DMS79 (cell line): Measurements from ENCODE around the gene BCAP31.
"Not testable (repeated sequence)": the region's sequence is repeated elsewhere in the genome, so short reads cannot be mapped to it uniquely, and the experiment has no call there.

Experiments
- DNase-seq: peaks from one replicate; lab custom pipeline; 2025; lab: John Stamatoyannopoulos, UW

BCAP31 gene

DNA sequence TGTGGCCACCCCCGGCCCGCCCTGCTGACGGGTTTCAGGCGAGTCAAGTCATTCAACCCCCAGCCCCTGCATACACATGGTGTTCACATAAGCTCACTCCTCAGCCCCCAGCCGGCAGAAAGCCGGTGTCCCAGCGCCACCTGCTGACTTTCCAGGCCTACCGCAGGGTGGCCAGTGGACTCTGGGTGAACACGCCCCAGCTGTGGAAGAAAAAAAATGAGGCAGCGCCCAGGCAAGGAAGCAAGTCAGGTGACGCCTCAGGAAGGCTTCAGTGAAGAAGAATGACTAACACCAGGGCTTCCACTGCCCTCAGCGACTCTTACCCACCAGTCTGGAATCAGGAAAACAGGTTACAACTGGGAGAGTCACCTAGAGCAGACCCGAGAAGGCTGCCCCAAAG, 15.8 kb downstream of the BCAP31 start:
- no peak for DNase-seq

DNA sequence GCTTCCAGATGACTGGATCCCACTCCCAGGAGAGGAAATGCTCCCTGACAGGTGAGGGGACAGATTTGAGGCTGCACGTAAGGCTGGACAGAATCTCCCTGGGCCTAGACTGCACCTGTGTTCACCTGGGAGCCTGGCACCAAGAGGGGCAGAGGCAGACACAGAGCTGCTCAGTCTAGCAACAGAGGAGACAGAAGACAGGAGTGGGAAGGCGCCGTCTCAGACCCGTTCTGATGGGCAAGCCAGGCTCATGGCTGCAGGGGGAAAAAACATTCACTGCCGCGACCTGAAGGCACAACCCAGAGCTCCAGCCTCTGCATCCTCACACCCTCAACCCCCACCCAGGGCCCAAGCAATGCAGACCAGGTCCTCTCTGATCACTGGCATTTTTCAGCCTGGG, 16.8 kb downstream of the BCAP31 start:
- DNase-seq = no peak

DNA sequence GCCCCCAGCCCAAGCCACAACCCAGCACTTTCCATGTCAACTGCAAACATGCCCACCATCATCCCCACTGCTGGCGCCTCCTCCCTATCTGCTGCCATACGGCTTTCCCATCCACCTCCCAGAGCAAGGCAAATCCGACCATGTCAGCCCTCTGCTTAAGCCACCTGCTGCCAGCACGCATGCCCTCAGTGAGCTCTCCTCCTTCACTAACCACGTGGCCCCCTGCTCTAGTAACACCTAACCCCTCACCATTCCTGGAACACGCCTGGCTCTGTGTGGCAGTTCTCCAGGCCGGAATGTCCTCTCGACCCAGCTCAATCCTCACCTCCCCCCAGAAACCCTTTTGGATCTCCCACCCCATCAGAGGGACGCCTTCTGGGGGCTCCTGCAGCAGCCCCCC, 17.4 kb downstream of the BCAP31 start:
- DNase-seq = no peak

DNA sequence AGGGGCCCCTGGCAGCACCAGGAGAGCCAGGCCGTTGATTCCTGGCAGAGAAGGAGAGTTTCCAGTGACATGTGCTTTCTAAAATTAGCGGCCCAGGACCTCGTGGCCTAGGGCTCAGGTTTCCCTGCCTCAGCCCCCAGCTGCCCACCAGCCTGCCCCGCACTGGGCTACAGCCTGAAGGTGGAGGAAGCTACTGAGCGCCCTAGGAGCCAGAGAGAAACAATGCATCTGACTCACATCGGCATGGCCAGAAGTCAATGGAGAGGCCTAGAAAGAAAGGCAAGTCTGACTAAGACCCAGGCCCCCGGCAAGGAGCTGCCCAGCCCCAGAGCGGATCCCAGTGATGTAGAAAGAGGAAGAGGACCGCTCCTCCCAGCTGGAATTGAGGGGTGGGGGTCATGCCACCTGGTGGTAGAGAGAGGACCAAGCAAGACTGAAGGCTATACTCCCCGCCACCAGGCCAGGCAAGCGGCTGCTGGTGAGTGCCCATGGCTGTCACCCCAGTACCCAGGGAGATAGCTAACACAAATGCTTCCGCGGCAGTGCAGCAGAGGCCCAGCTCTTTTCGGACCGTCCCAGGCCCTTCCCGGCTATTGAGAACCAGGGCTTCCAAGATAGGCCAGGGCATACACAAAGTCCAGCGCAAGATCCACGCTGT, 18.7 kb downstream of the BCAP31 start:
- not testable (repeated sequence) for DNase-seq

DNA sequence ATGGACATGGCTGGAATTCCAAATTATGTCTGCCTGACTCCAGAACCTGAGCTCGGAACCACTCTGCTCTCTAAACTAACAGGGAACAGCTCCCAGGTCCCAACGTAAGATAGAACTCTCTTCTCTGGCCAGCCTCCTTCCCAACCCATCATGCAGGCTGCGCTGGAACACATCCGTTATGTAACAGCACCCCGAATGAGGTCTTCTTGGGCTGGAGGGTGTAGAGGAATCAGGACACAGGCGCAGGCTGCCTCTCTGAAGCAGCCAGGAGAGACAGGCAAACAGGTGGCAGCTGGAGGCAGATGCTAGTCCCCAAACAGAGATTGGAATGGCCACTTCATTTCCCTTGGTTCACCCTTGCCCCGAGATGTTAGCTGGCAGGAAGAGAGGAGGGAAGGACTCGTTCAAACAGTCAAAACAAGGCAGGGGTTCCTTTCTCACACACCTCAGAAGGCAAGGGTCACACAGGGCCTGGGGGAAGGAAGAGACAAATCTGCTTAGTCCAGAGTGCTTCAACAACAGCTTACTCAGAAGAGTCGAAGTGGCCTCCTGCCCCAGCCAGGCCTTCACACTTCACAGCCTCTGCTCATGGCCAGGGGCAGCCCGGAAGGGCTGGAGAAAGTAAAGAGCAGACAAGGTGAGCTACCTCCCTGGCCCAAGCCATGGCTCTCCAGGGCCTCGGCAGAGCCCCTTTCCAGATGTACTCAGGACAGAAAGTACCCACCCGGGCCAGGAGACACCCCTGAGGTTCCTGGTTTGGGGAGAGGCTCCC, 19.4 kb downstream of the BCAP31 start:
- not testable (repeated sequence) for DNase-seq

DNA sequence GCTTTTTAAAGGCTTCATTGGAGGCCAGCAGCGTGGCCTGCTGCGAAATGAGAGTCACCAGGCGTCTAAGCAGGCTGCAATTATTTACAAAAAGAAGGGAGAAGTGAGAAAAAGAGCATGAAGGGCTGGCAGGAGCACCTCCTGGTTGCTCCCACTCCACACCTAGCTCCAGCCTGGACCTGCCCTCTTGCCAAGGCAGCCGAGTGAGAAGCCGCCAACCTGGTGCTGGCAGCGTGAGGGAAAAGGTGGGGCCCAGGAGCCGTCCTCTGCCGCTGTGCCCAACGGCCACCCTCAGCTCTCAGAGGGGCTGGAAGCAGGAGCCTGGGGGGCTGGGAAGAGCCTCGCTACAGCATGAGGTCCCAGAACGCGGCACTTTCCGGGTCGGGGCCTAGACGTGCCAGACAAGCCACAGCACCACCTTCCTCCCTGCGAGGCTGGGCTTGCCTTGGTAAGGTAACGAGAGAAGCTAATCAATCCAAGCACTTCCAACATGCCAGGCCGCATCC, 20.1 kb downstream of the BCAP31 start:
- DNase-seq = no peak

DNA sequence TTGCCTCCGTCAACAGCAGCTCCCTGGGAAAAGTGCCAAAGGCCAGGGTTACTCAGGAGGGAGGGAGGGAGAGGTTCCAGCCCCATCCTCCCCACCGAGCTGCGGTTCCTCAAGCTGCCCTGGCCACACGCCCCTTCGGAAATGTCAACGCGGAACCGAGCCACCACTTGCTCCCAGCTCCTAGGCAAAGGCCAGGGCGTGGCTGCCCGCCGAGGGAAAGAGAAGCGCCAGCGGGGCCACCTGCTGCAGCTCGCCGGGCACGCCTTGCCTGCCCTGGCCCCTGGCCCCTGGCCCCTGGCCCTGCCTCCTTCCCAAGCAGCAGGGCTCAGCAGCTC, 21.2 kb downstream of the BCAP31 start:
- DNase-seq = no peak

DNA sequence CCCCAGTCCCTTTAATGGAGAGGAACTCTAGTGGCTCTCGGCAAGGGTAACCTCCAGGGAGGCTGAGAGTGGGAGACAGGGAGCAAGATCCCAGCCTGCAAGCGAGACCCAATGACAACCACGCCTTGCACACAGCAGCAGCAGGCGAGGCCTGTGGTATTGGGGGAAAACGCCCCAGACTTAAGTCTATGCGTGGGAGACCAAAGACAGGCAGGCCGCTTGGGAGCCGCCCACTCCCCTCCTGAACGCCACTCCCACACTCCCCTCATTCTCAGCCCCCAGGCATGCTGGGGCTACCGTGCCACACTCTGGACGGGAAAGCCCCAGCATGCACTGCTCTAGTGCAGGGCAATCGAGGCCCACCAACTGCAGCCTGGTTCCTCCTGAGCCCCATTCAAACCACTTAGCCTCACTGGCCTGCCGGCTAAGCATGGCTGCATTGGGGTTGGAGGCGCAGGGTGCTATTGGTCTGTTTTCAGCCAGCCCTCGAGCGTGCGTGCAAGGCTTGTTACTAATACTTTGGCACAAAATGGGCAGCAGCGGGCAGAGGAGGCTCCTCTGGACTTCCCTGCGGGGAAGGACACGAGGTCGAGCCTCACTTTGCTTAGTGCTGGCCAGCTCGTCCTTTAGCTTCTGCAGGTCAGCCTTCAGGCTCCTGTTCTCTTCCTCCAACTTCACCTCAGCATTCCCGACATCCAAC, 21.7 kb downstream of the BCAP31 start:
- DNase-seq = no peak

DNA sequence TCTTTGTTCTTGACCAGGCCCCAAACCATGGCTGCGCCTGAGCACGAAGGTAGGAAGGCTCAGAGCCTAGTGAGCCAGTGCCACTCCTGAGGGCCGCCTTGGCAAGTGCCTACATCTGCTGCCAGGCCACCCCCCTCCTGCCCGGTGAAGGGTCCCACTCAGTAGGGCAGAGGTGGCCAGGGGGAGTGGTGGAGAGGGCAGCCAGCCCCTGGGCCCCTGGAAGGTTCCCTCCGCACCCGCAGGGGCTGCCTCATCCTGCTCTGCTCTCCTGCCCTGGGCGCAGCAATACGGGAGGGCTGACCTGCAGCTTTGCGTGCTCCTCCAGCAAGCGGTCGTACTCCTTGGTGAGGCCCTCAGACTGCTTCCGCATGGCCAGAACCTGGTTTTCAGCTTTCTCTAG, 22.5 kb downstream of the BCAP31 start:
- no peak for DNase-seq

DNA sequence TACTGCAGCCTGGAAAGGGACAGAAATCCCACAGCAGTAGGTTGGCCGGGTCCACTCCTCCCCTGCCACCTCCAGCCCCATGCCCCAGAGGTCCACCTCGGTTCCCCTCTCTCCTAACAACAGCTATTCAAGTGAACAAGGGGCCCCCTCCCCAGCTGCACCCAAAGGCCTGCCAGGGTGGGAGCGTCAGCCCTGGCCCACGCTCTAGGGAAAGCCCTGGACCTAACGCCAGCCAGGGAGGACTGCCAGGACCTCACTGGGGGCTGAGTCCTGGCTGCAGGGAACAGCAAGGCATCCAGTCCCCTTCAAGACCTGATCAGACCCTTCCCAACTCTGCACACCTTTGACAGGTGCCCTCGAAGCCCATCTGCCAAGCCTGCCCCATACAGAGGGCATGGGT, 23.2 kb downstream of the BCAP31 start:
- no peak for DNase-seq

DNA sequence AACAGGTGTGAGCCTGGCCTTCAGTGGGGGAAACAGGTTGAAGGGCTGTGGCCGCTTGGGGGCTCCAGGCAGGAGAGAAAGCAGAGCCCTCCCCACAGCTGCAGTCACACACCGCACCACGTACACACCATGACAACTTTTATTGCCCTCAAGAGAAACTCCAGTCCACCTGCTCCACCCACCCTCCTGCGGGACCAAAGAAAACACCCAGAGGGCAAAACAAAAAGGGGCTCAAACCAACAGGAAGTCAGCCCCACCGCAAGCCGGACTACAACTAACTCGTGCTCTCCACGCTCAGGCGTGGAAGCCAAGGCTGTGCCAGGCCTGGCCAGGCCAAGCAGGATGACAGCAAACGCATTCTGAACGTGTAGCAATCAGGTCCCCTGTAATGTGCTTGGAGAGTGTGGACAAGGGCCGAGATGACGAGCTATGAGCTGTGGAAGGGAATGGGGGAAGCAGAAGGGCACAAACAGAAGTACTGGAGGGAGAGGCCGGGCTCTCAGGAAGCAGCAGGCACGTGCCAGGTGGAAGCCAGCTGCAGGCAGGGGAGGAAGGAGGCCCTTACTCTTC, 23.7 kb downstream of the BCAP31 start:
- DNase-seq = no peak

DNA sequence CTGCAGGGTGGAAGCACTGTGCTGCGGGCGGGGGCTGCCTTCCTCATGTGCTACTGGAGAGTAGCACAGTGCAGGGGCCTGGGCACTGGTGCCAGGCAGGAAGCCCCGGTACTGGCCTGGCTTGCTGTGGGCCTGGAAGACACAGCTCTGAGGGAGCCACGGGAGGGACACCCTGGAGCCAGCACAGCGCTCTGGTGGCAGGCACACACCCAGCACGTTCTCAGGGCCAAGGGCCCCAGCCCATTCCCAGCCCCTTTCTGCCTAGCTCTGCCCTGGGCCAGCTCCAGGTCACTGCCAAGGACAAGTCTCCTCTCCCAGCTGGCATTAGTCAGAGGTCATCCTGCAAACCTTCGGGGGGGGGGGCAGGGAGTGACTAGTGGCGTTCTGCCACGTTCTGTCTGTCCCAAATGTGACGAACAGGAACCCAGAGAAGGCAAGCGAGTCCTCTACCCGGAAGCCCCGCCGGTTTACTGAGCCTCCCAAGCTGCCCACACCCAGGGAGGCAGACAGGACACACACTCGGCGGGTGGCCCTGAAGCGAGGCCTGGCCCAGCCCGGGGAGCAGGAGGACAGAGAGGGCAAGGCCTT, 24.3 kb downstream of the BCAP31 start:
- DNase-seq = not testable (repeated sequence)

DNA sequence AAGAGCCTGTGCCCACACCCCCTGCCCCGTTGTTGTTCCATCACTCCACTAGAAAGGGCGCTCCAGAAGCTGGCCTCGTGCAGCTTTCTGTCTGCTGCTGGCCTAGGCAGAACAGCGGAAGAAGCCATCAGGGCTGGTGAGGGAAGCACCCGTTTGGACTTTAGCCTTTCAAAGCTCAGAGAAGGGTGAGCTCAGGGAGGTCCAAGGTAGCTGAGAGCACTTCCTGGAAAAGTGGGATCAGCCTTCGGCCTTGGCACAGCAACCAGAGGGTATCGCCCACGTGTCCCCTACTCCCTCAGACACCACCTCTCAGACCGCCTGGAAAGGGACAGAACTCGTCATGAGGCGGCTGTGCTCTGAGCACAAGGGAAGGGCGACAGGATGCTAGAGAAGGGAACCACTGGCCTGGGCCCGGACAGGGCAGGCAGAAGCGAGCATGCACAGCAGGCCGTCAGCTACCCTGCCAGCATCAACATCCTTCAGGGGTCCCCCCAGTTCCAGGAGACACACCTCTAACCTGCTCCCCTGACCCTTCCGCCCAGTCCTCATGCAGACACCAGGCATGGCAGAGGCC, 24.9 kb downstream of the BCAP31 start:
- not testable (repeated sequence) for DNase-seq

DNA sequence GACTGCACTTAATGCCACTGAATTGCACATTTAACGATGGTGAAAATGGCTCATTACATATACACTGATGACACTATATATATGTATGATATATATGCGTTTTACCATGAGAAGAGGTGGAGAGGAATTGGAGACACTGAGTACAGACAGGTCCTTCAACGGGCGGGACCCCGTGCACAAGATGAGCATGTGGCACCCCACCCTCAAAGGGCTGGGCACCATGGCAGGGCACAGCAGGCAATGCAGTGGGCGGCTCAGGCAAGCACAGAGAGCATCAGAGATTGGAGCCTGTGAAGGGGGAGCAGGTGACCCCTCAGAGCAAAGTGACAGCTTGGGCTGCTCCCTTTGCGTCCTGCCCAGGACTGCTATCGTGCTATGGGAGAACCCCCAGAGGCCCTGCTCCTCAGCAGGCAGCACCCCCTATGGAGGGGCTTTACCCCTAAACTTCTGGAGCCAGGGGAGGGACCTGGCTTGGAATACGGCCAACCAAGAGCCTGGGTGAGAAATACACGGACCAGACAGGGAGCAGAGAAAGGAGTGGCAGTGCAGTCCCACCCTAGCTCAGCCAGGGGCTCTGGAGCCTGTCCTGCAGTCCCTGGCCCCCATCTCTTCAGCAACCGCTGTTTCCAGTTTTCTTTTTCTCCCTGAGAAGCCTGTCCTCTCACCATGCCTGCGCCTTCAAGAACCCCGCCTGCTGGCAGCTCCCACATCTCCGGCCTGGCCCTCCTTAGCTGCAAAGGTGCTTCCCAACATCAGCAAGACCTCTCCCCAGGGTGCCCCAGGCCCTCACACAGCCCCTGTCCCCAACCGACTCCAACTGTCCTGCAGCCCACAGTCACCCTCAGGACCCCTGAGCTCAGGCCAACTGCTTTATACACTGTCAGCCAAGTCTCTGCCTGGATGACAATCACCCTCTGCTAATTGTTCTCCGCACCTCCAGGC, 26.0 kb downstream of the BCAP31 start:
- DNase-seq = no peak

DNA sequence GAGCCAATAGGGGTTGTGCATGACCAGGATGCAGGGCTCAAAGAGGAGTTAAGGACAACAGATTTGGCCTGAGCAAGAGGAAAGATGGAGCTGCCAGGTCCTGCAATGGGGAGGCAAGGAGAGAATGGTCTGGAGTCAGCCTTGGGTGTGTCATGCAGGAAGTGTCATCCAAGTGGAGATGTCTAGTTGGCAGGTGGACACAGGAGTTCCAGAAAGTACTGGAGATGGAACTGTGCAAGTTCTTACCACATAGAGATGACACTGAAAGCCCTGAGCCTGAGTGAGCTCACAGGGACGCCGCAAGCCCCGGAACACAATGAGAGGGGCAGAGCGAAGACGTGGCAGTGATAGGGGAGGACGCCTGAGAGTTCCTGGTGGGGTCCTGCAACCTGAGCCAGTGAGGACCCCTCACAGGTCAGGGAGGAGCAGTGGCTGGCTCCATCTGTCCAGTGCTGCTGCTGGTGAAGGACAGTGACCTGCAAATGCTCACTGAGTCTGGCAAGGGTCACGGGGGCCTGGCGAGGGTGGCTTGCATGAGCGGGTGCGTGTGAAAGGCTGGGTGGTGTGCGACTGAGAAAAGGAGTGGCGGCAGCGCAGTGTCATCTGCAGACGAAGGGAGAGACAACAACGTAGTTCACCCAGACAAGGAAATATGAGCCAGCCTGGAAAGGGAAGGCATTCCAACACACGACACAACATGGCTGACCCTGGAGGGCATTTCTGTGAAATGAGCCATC, 27.0 kb downstream of the BCAP31 start:
- not testable (repeated sequence) for DNase-seq

DNA sequence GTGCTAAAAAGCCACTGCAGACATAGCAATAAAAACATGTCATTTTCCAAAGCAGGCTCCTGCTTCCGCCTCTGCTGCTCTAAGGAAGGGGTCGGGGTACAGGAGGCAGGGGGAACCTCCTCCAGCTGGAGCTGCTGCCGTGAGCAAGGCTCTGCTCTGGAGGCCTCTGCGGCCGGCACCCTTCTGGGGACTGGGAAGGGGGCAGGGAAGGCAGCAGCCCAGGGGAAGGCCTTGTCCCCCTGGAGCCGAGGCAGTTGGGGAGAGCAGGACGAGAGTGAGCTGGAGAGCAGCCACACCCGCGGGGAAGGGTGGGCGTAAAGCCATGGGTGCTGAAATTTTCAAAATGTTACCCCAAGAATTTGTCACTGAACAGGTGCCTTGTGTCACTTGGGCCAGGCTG, 27.6 kb downstream of the BCAP31 start:
- DNase-seq = not testable (repeated sequence)

DNA sequence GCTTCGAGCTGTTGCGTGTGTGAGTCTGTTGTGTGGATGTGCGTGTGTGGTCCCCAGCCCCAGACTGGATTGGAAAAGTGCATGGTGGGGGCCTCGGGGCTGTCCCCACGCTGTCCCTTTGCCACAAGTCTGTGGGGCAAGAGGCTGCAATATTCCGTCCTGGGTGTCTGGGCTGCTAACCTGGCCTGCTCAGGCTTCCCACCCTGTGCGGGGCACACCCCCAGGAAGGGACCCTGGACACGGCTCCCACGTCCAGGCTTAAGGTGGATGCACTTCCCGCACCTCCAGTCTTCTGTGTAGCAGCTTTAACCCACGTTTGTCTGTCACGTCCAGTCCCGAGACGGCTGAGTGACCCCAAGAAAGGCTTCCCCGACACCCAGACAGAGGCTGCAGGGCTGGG, 28.1 kb downstream of the BCAP31 start:
- no peak for DNase-seq

DNA sequence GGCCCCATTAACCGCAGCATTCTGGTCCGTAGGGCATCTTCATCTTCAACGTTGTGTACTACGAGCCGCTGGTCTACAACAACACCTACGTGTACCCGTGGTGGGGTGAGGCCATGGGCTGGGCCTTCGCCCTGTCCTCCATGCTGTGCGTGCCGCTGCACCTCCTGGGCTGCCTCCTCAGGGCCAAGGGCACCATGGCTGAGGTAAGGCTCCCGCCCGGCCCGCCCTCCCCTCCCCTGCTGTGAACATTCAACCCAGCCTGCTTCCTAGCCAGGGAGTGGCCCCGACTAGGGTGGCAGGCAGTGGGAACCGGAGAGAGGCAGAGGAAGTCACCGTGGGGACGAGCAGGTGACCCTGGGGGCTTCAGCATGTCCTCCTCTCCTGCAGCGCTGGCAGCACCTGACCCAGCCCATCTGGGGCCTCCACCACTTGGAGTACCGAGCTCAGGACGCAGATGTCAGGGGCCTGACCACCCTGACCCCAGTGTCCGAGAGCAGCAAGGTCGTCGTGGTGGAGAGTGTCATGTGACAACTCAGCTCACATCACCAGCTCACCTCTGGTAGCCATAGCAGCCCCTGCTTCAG, 29.4 kb downstream of the BCAP31 start:
- no peak for DNase-seq

DNA sequence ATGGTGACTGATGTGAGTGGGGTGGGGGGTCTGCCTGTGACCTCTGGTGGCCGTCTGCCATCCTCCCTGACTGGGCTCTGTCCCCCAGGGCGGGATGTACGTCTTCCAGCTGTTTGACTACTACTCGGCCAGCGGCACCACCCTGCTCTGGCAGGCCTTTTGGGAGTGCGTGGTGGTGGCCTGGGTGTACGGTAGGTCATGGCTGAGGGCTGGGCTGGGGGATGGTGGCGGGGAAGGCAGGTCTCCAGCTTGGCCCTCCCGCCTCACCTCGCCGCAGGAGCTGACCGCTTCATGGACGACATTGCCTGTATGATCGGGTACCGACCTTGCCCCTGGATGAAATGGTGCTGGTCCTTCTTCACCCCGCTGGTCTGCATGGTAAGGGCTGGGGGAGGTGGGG, 29.9 kb downstream of the BCAP31 start:
- DNase-seq = not testable (repeated sequence)
